GM23248 (cell line): ENCODE results near the gene MSL2. TPM values are rescaled to one million over a fixed set of nuclear protein-coding genes. Genes with fewer than 3 reads are reported as not detected.
A peak's percentile ranks its signal among the peaks of the same experiment; 100 is the strongest.

ENCODE experiments used
- DNase-seq: peaks from one replicate; pipeline ENCODE4 v3.0.0-alpha.2; 2015
- H2AFZ ChIP-seq: fragments of 200-600 bp; sonication (generic); 2 replicates; pipeline ENCODE4 v1.6.1; 2016; ENCODE audit warnings: antibody characterized with exemption
- H3F3A ChIP-seq: fragments of 200-600 bp; sonication (generic); 2 replicates; pipeline ENCODE4 v1.6.1; 2016; ENCODE audit warnings: mild to moderate bottlenecking, antibody characterized with exemption, mixed run types; ENCODE audit not compliant: insufficient read depth
- H3K27ac ChIP-seq: fragments of 200-600 bp; sonication (generic); 2 replicates; pipeline ENCODE4 v1.5.1; 2016; ENCODE audit warnings: mild to moderate bottlenecking
- H3K27me3 ChIP-seq: fragments of 200-600 bp; sonication (generic); replicated peaks from 2 replicates; pipeline ENCODE4 v1.6.1; 2016; ENCODE audit warnings: mild to moderate bottlenecking; ENCODE audit not compliant: insufficient read depth
- H3K36me3 ChIP-seq: fragments of 200-600 bp; sonication (generic); 2 replicates; pipeline ENCODE4 v1.6.1; 2016; ENCODE audit warnings: low read depth, mild to moderate bottlenecking
- H3K4me1 ChIP-seq: fragments of 200-600 bp; sonication (generic); 2 replicates; pipeline ENCODE4 v1.6.1; 2016; ENCODE audit warnings: mild to moderate bottlenecking; ENCODE audit not compliant: insufficient read depth
- H3K4me2 ChIP-seq: fragments of 200-600 bp; sonication (generic); one replicate; pipeline ENCODE4 v1.6.1; 2016; ENCODE audit warnings: mild to moderate bottlenecking; ENCODE audit not compliant: unreplicated experiment
- H3K4me3 ChIP-seq: fragments of 200-600 bp; sonication (generic); 2 replicates; pipeline ENCODE4 v1.5.1; 2016; ENCODE audit warnings: mild to moderate bottlenecking
- H3K79me2 ChIP-seq: fragments of 200-600 bp; sonication (generic); 2 replicates; pipeline ENCODE4 v1.6.1; 2016; ENCODE audit warnings: mild to moderate bottlenecking; ENCODE audit not compliant: insufficient read depth
- H3K9ac ChIP-seq: fragments of 200-600 bp; sonication (generic); 2 replicates; pipeline ENCODE4 v1.6.1; 2016; ENCODE audit warnings: mild to moderate bottlenecking
- H3K9me2 ChIP-seq: fragments of 200-600 bp; sonication (generic); 2 replicates; pipeline ENCODE4 v1.6.1; 2016; ENCODE audit warnings: mixed run types, mild to moderate bottlenecking, moderate library complexity; ENCODE audit not compliant: insufficient read depth
- H3K9me3 ChIP-seq: fragments of 200-600 bp; sonication (generic); one replicate; pipeline ENCODE4 v1.6.1; 2017; ENCODE audit warnings: low read depth
- H4K20me1 ChIP-seq: fragments of 200-600 bp; sonication (generic); 2 replicates; pipeline ENCODE4 v1.6.0; 2016; ENCODE audit not compliant: insufficient read depth
- EZH2 ChIP-seq: fragments of 200-600 bp; sonication (generic); IDR thresholded peaks from 2 replicates; pipeline ENCODE4 v1.6.1; 2018; ENCODE audit warnings: antibody characterized with exemption, mild to moderate bottlenecking; ENCODE audit not compliant: insufficient read depth, poor library complexity, severe bottlenecking
- EZH2phosphoT487 ChIP-seq: fragments of 200-600 bp; sonication (generic); IDR thresholded peaks from 2 replicates; pipeline ENCODE4 v1.6.1; 2018; ENCODE audit warnings: antibody characterized with exemption, moderate library complexity, mild to moderate bottlenecking, low read depth; ENCODE audit not compliant: insufficient read depth
- WGBS, 2 experiments: methylation state at CpG; one replicate each; pipeline ENCODE4 v1.1.6; 2015 to 2017; ENCODE audit warnings: low lambda C conversion rate in 2 of 2, low coverage in 1 of 2; ENCODE audit errors: missing lambda C conversion rate in 2 of 2; 5-methylcytosine and 5-hydroxymethylcytosine counted together
- in situ Hi-C: fragments of 300-500 bp; cut with MboI; formaldehyde crosslinking; loops from 2 replicates; pipeline ENCODE4 v1.15.0; 2020
- polyA plus RNA-seq: library from polyadenylated mRNA; unstranded; fragments of >200 nt; fragmentation: Nextera tagmentation; extraction: Ambion mirVana; gene quantifications from 2 replicates; pipeline ENCODE4 v1.2.1, GENCODE V29; 2016
- total RNA-seq: library from RNA; depleted of rRNA; stranded (reverse); fragments of >200 nt; shearing (Covaris generic); gene quantifications from 2 replicates; pipeline ENCODE4 v1.2.3, GENCODE V29; 2014

The MSL2 gene
- total and polyA plus RNA-seq, 2 experiments from 2014 or later, result 3.3 to 15.2 TPM

DNA sequence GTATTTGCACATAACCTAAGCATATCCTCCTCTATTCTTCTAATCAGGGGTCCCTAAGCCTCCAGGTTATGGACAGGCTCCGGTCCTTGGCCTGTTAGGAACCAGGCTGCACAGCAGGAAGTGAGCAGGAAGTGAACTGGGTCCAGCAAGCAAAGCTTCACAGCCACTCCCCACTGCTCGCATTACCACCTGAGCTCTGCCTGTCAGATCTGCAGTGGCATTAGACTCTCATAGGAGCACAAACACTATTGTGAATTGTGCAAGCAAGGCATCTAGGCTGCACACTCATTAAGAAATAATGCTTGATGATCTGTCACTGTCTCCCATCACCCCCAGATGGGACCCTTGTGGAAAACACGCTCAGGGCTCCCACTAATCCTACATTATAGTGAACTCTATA lies 9.8 kb downstream of the MSL2 start:
- Histone ChIP-seq H4K20me1 (peaks cover 36% of the 10 kb centered on the region), H3K4me3 (no peak overlapping the region), H3K9ac (no peak overlapping the region), H3K9me3 (no peaks in the 10 kb centered on the region), H3K4me1 (peaks cover 12% of the 10 kb centered on the region), H3K4me2 (no peak overlapping the region), H3K27ac (no peak overlapping the region), H3K79me2 (peaks cover 100% of the 10 kb centered on the region), H3K36me3 (no peaks in the 10 kb centered on the region), H2AFZ (no peak overlapping the region), H3F3A (peaks cover 14% of the 10 kb centered on the region), H3K27me3 (no peaks in the 10 kb centered on the region), H3K9me2 (no peaks in the 10 kb centered on the region)
- DNase-seq, result peak; percentile 25
- in situ Hi-C loops, result no loop called here
- no peak for TF ChIP-seq EZH2phosphoT487
- WGBS, 2 experiments, result 74 to 81% methylated on average over 3 of the region's 3 CpGs

DNA sequence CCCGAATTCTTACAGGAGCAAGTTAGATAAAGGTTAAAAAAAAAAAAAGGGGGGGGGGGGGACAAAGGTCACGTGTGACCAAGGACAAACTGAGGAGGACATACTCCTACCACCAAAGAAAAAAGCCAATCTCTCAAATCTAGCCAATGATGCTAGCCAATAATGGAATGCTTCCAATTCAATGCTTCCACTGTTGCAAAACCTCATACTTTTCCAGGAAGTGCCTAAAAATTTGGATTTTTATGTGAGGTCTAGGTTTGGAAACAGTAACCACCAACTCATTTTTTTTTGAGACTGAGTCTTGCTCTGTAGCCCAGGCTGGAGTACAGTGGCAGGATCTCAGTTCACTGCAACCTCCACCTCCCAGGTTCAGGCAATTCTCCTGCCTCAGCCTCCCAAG lies 11.4 kb downstream of the MSL2 start:
- no peak overlapping the region for H3K4me3 ChIP-seq
- no peak for TF ChIP-seq EZH2phosphoT487
- no peak for TF ChIP-seq EZH2
- no peaks in the 10 kb centered on the region for H3F3A ChIP-seq
- H3K9me2 ChIP-seq, result no peaks in the 10 kb centered on the region
- H2AFZ ChIP-seq, result no peak overlapping the region
- in situ Hi-C loops, result no loop called here
- peaks cover 99% of the 10 kb centered on the region for H3K79me2 ChIP-seq
- H3K4me2 ChIP-seq, result no peak overlapping the region
- 15 to 40% methylated on average over 2 of the region's 2 CpGs for WGBS, 2 experiments
- no peaks in the 10 kb centered on the region for H3K36me3 ChIP-seq
- DNase-seq, result peak; percentile 54
- H3K9ac ChIP-seq, result no peak overlapping the region
- no peaks in the 10 kb centered on the region for H3K9me3 ChIP-seq
- H3K4me1 ChIP-seq, result peaks cover 11% of the 10 kb centered on the region
- no peaks in the 10 kb centered on the region for H3K27me3 ChIP-seq
- H4K20me1 ChIP-seq, result peaks cover 35% of the 10 kb centered on the region
- H3K27ac ChIP-seq, result no peak overlapping the region

DNA sequence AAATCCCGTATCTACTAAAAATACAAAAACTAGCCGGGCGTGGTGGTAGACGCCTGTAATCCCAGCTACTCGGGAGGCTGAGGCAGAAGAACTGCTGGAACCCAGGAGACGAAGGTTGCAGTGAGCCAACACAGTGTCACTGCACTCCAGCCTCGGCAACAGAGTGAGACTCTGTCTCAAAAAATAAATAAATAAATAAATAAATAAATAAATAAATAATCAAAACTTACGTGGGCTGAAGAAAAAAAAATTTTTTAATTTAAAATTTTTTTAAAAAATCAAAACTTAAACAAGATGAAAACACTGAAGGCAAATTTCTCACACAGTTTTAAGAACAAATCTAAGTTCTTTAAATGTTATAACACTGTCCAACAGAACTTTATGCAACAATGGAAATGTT lies 14.4 kb downstream of the MSL2 start:
- peaks cover 15% of the 10 kb centered on the region for H3K4me1 ChIP-seq
- DNase-seq, result no peak
- WGBS, 2 experiments, result 91 to 93% methylated on average over 8 of the region's 8 CpGs
- H3K36me3 ChIP-seq, result no peaks in the 10 kb centered on the region
- no peak overlapping the region for H2AFZ ChIP-seq
- peaks cover 36% of the 10 kb centered on the region for H4K20me1 ChIP-seq
- no peak overlapping the region for H3K4me3 ChIP-seq
- H3K79me2 ChIP-seq, result peaks cover 99% of the 10 kb centered on the region
- TF ChIP-seq EZH2 (no peak), EZH2phosphoT487 (no peak)
- H3K9ac ChIP-seq, result no peak overlapping the region
- H3K4me2 ChIP-seq, result no peak overlapping the region
- no peaks in the 10 kb centered on the region for H3F3A ChIP-seq
- no peaks in the 10 kb centered on the region for H3K9me2 ChIP-seq
- H3K27me3 ChIP-seq, result no peaks in the 10 kb centered on the region
- in situ Hi-C loops, result no loop called here
- no peak overlapping the region for H3K27ac ChIP-seq
- no peaks in the 10 kb centered on the region for H3K9me3 ChIP-seq

GRCh38 chr3:136177876-136178275 lies 18.3 kb downstream of the MSL2 start:
- peaks cover 54% of the 10 kb centered on the region for H4K20me1 ChIP-seq
- H3K4me2 ChIP-seq, result no peak overlapping the region
- no peaks in the 10 kb centered on the region for H3K9me2 ChIP-seq
- H3K4me1 ChIP-seq, result peaks cover 17% of the 10 kb centered on the region; the same call in 1 of the 2 replicates
- H3F3A ChIP-seq, result no peaks in the 10 kb centered on the region
- DNase-seq, result no peak
- no peaks in the 10 kb centered on the region for H3K36me3 ChIP-seq
- WGBS, 2 experiments, result 69 to 77% methylated on average over 4 of the region's 4 CpGs
- no peak overlapping the region for H3K9ac ChIP-seq
- in situ Hi-C loops, result no loop called here
- no peak overlapping the region for H2AFZ ChIP-seq
- H3K79me2 ChIP-seq, result peaks cover 99% of the 10 kb centered on the region
- TF ChIP-seq EZH2phosphoT487 (no peak), EZH2 (no peak)
- H3K4me3 ChIP-seq, result no peak overlapping the region
- H3K27ac ChIP-seq, result no peak overlapping the region
- no peaks in the 10 kb centered on the region for H3K9me3 ChIP-seq
- H3K27me3 ChIP-seq, result no peaks in the 10 kb centered on the region

DNA sequence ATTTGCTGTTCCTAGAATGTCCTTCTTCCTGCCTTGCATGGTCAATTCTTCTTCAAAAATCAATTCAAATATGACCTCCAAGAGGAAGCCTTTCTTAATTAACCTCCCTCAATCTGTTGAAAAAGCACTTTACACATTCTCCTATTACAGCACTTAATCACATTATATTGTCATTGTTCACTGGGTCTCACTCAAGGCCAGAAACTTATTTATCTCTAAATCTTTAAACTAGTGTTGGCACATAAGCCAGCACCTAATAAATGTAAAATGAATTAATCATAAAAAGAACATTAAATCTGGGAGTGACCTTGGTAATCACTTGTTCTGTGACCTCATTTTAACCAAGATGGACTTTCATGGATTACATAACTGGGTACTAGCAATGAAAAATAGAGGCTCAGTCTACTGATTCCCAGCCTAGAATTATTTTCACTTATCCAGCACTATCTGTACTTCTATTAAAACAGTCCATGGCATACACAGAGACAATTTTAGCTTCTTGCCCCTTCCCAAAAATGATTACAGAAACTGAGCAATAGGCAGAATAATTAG lies 22.1 kb downstream of the MSL2 start:
- H4K20me1 ChIP-seq, result peaks cover 54% of the 10 kb centered on the region
- H3K27me3 ChIP-seq, result no peaks in the 10 kb centered on the region
- no peak overlapping the region for H2AFZ ChIP-seq
- no peak for DNase-seq
- peaks cover 100% of the 10 kb centered on the region for H3K79me2 ChIP-seq
- peaks cover 38% of the 10 kb centered on the region for H3K4me1 ChIP-seq
- no peak overlapping the region for H3K9ac ChIP-seq
- no peaks in the 10 kb centered on the region for H3K9me2 ChIP-seq
- no peaks in the 10 kb centered on the region for H3K36me3 ChIP-seq
- H3K4me2 ChIP-seq, result no peak overlapping the region
- no peak overlapping the region for H3K4me3 ChIP-seq
- peaks cover 16% of the 10 kb centered on the region for H3F3A ChIP-seq
- in situ Hi-C loops, result no loop called here
- no peaks in the 10 kb centered on the region for H3K9me3 ChIP-seq
- no peak for TF ChIP-seq EZH2phosphoT487
- TF ChIP-seq EZH2, result no peak
- H3K27ac ChIP-seq, result no peak overlapping the region
